ENCODE data around the gene ANKRD11.

- TF ChIP-seq CTCF (IDR thresholded peaks at IDR 0.05) (no peak), ZFX (IDR thresholded peaks at IDR 0.05; ENCODE audit: borderline replicate concordance) (no peak)
Measured at GRCh38 chr16:89407925-89408300, 82.4 kb downstream of the ANKRD11 start.

Data from 22Rv1 (cell line).